Skin of body (tissue), 2 donors: ENCODE data around the gene ADAMTSL5. TPM values are rescaled to one million over a fixed set of nuclear protein-coding genes. Genes with fewer than 3 reads are reported as not detected.

ENCODE experiments used
- DNase-seq: peaks from one replicate; lab custom pipeline; 2025; lab: John Stamatoyannopoulos, UW
- total RNA-seq: library from RNA; depleted of rRNA; stranded (reverse); fragments of >200 nt; gene quantifications from one replicate; pipeline ENCODE4 v1.2.3, GENCODE V29; 2014

Gene ADAMTSL5
- total RNA-seq, 1 donor from 2014 or later = 3.1 TPM

- no peak for DNase-seq
Measured at GRCh38 chr19:1467490-1468273, 45.1 kb downstream of the ADAMTSL5 start.

GRCh38 chr19:1467215-1467489 is 45.7 kb downstream of the ADAMTSL5 start:
- no peak for DNase-seq

GRCh38 chr19:1466461-1467214 is 46.2 kb downstream of the ADAMTSL5 start:
- no peak for DNase-seq

- DNase-seq = no peak
Measured at GRCh38 chr19:1466018-1466460, 46.8 kb downstream of the ADAMTSL5 start.

GRCh38 chr19:1465191-1466016 is 47.4 kb downstream of the ADAMTSL5 start:
- DNase-seq = no peak

GRCh38 chr19:1461862-1462261 is 51.0 kb downstream of the ADAMTSL5 start:
- no peak for DNase-seq

- no peak for DNase-seq
Measured at GRCh38 chr19:1460033-1460995, 52.5 kb downstream of the ADAMTSL5 start.

GRCh38 chr19:1459479-1459878 is 53.3 kb downstream of the ADAMTSL5 start:
- no peak for DNase-seq

GRCh38 chr19:1457892-1458291 is 54.9 kb downstream of the ADAMTSL5 start:
- no peak for DNase-seq

- no peak for DNase-seq
Measured at GRCh38 chr19:1457031-1457739, 55.6 kb downstream of the ADAMTSL5 start.

GRCh38 chr19:1456121-1456900 is 56.5 kb downstream of the ADAMTSL5 start:
- DNase-seq = no peak

GRCh38 chr19:1455336-1456120 is 57.3 kb downstream of the ADAMTSL5 start:
- no peak for DNase-seq

Other genes starting within 250 kb of the ADAMTSL5 start
- gene CIRBP, start 243.7 kb downstream of the ADAMTSL5 start, total RNA-seq = 267 TPM
- gene FAM174C, start 237.5 kb downstream of the ADAMTSL5 start, total RNA-seq = 6.4 TPM
- 0.39 TPM for gene EFNA2, start 227.1 kb downstream of the ADAMTSL5 start, total RNA-seq
- 27.3 TPM for gene NDUFS7, start 129.1 kb downstream of the ADAMTSL5 start, total RNA-seq
- 12.5 TPM for gene GAMT, start 111.5 kb downstream of the ADAMTSL5 start, total RNA-seq
- gene DAZAP1, start 105.4 kb downstream of the ADAMTSL5 start, total RNA-seq = 37.9 TPM
- 533 TPM for gene RPS15, start 74.6 kb downstream of the ADAMTSL5 start, total RNA-seq
- gene APC2, start 62.9 kb downstream of the ADAMTSL5 start, total RNA-seq = 0.59 TPM
- gene C19orf25, start 33.8 kb downstream of the ADAMTSL5 start, total RNA-seq = 11.6 TPM
- 0.59 TPM for gene PCSK4, start 22.7 kb downstream of the ADAMTSL5 start, total RNA-seq
- 7.5 TPM for gene REEP6, start 21.8 kb downstream of the ADAMTSL5 start, total RNA-seq
- 0.10 TPM for gene PLK5, start 11.1 kb upstream of the ADAMTSL5 start, total RNA-seq
- gene MEX3D, start 55.3 kb upstream of the ADAMTSL5 start, total RNA-seq = 19.3 TPM
- 32.2 TPM for gene MBD3, start 79.8 kb upstream of the ADAMTSL5 start, total RNA-seq
- gene UQCR11, start 92.4 kb upstream of the ADAMTSL5 start, total RNA-seq = 41.8 TPM
- gene TCF3, start 139.6 kb upstream of the ADAMTSL5 start, total RNA-seq = 40.4 TPM
- not detected for gene ONECUT3, start 240.5 kb upstream of the ADAMTSL5 start, total RNA-seq